Activated T-cell treated with anti-CD3 and anti-CD28 coated beads, Interleukin-2, amount 50 U/mL, for 24 hours (primary cell): Measurements from ENCODE around the gene PRTN3.

Source experiments
- DNase-seq: peaks from one replicate; pipeline ENCODE4 v3.0.0-alpha.2; 2020
- H3K27ac Mint-ChIP-seq: 2 replicates; pipeline ENCODE4 v1.8.0; 2020; ENCODE audit warnings: mild to moderate bottlenecking, mixed read lengths
- H3K27me3 Mint-ChIP-seq: 2 replicates; pipeline ENCODE4 v1.8.0; 2020; ENCODE audit warnings: mixed read lengths
- H3K36me3 Mint-ChIP-seq: 2 replicates; pipeline ENCODE4 v1.8.0; 2020; ENCODE audit warnings: low read depth, mixed read lengths
- H3K4me1 Mint-ChIP-seq: 2 replicates; pipeline ENCODE4 v1.8.0; 2020; ENCODE audit warnings: low read depth, mixed read lengths
- H3K4me3 Mint-ChIP-seq: 2 replicates; pipeline ENCODE4 v1.8.0; 2020; ENCODE audit warnings: mild to moderate bottlenecking, moderate library complexity, mixed read lengths
- H3K9me3 Mint-ChIP-seq: 2 replicates; pipeline ENCODE4 v1.8.0; 2020; ENCODE audit warnings: mixed read lengths

The PRTN3 gene

GRCh38 chr19:840519-841206, at the start of gene PRTN3:
Gene PRTN3 (plus strand): TSS chr19:840999. CDS start chr19:841009, 10 bp downstream.
- no peak for DNase-seq
- peaks cover 43% of the 10 kb centered on the region for H3K27me3 Mint-ChIP-seq
- no peaks in the 10 kb centered on the region for H3K9me3 Mint-ChIP-seq
- H3K4me3 Mint-ChIP-seq = no peak within 1 kb of the TSS
- no peak within 1 kb of the TSS for H3K27ac Mint-ChIP-seq
- peaks cover 5% of the 10 kb centered on the region for H3K4me1 Mint-ChIP-seq
- no peaks in the 10 kb centered on the region for H3K36me3 Mint-ChIP-seq

GRCh38 chr19:791007-791566, 49.7 kb upstream of the PRTN3 start:
- Mint-ChIP-seq H3K9me3 (no peaks in the 10 kb centered on the region), H3K27ac (no peak overlapping the region), H3K36me3 (no peaks in the 10 kb centered on the region), H3K4me1 (no peaks in the 10 kb centered on the region), H3K4me3 (no peak overlapping the region), H3K27me3 (no peaks in the 10 kb centered on the region)
- no peak for DNase-seq

- no peak overlapping the region for H3K4me3 Mint-ChIP-seq
- peaks cover 2% of the 10 kb centered on the region for H3K36me3 Mint-ChIP-seq
Observed at GRCh38 chr19:791567-792305, 49.1 kb upstream of the PRTN3 start.

GRCh38 chr19:792306-792885, 48.4 kb upstream of the PRTN3 start:
- Mint-ChIP-seq H3K27ac (no peak overlapping the region), H3K36me3 (peaks cover 2% of the 10 kb centered on the region), H3K9me3 (no peaks in the 10 kb centered on the region), H3K27me3 (no peaks in the 10 kb centered on the region), H3K4me3 (no peak overlapping the region), H3K4me1 (peaks cover 4% of the 10 kb centered on the region)
- no peak for DNase-seq

More at GRCh38 chr19:791567-792305, 49.1 kb upstream of the PRTN3 start:
- peaks cover 2% of the 10 kb centered on the region for H3K4me1 Mint-ChIP-seq
- no peak overlapping the region for H3K27ac Mint-ChIP-seq
- no peak for DNase-seq
- H3K9me3 Mint-ChIP-seq = no peaks in the 10 kb centered on the region
- no peaks in the 10 kb centered on the region for H3K27me3 Mint-ChIP-seq

GRCh38 chr19:793806-794205, 47.0 kb upstream of the PRTN3 start:
- peaks cover 4% of the 10 kb centered on the region for H3K4me1 Mint-ChIP-seq
- H3K27me3 Mint-ChIP-seq = no peaks in the 10 kb centered on the region
- no peak for DNase-seq
- peaks cover 8% of the 10 kb centered on the region for H3K36me3 Mint-ChIP-seq
- H3K9me3 Mint-ChIP-seq = no peaks in the 10 kb centered on the region
- H3K27ac Mint-ChIP-seq = no peak overlapping the region
- no peak overlapping the region for H3K4me3 Mint-ChIP-seq

GRCh38 chr19:795073-795611, 45.7 kb upstream of the PRTN3 start:
- Mint-ChIP-seq H3K9me3 (no peaks in the 10 kb centered on the region), H3K36me3 (peaks cover 22% of the 10 kb centered on the region), H3K27me3 (no peaks in the 10 kb centered on the region), H3K4me1 (peaks cover 12% of the 10 kb centered on the region), H3K4me3 (peak overlapping the region; percentile 94), H3K27ac (no peak overlapping the region)
- DNase-seq = no peak

GRCh38 chr19:795691-796581, 44.9 kb upstream of the PRTN3 start:
- peaks cover 19% of the 10 kb centered on the region for H3K4me1 Mint-ChIP-seq
- no peaks in the 10 kb centered on the region for H3K27me3 Mint-ChIP-seq
- no peak for DNase-seq
- no peaks in the 10 kb centered on the region for H3K9me3 Mint-ChIP-seq
- H3K36me3 Mint-ChIP-seq = peaks cover 29% of the 10 kb centered on the region
- H3K27ac Mint-ChIP-seq = no peak overlapping the region
- H3K4me3 Mint-ChIP-seq = peak overlapping the region; percentile 94

- Mint-ChIP-seq H3K4me3 (peak within 1 kb of the TSS; percentile 94), H3K27ac (peak within 1 kb of the TSS; percentile 97), H3K27me3 (no peaks in the 10 kb centered on the region), H3K9me3 (no peaks in the 10 kb centered on the region), H3K4me1 (peaks cover 29% of the 10 kb centered on the region), H3K36me3 (peaks cover 39% of the 10 kb centered on the region)
- peak; percentile 98 for DNase-seq
Observed at GRCh38 chr19:796692-797527, 43.9 kb upstream of the PRTN3 start, which contains the start of gene PTBP1. Gene PTBP1 (plus strand): TSS chr19:797452. CDS start chr19:797498, 46 bp downstream.

GRCh38 chr19:797528-798414, 43.0 kb upstream of the PRTN3 start:
- Mint-ChIP-seq H3K4me3 (peak overlapping the region; percentile 90), H3K36me3 (peaks cover 47% of the 10 kb centered on the region), H3K27me3 (no peaks in the 10 kb centered on the region)

GRCh38 chr19:798415-799075, 42.3 kb upstream of the PRTN3 start:
- Mint-ChIP-seq H3K27me3 (no peaks in the 10 kb centered on the region), H3K27ac (peak overlapping the region; percentile 95), H3K4me1 (peaks cover 44% of the 10 kb centered on the region), H3K9me3 (no peaks in the 10 kb centered on the region), H3K36me3 (peaks cover 55% of the 10 kb centered on the region), H3K4me3 (peak overlapping the region; percentile 90)
- DNase-seq = peak; percentile 54

More at GRCh38 chr19:797528-798414, 43.0 kb upstream of the PRTN3 start:
- H3K9me3 Mint-ChIP-seq = no peaks in the 10 kb centered on the region
- H3K4me1 Mint-ChIP-seq = peaks cover 37% of the 10 kb centered on the region
- peak; percentile 92 for DNase-seq
- peak overlapping the region; percentile 95 for H3K27ac Mint-ChIP-seq

GRCh38 chr19:799076-799881, 41.5 kb upstream of the PRTN3 start:
- Mint-ChIP-seq H3K27ac (peak overlapping the region; percentile 95), H3K36me3 (peaks cover 62% of the 10 kb centered on the region), H3K27me3 (no peaks in the 10 kb centered on the region), H3K4me1 (peaks cover 47% of the 10 kb centered on the region), H3K9me3 (no peaks in the 10 kb centered on the region), H3K4me3 (peak overlapping the region; percentile 90)
- peak; percentile 55 for DNase-seq
